H9 (cell line): ENCODE measurements around the gene PLB1. TPM values are rescaled to one million over a fixed set of nuclear protein-coding genes. Genes with fewer than 3 reads are reported as not detected.

ENCODE experiments used
- DNase-seq: peaks from one replicate; pipeline ENCODE4 v3.0.0-alpha.2; 2017
- H2AFZ ChIP-seq: one replicate; pipeline ENCODE4 v1.6.1; 2013; ENCODE audit warnings: mild to moderate bottlenecking, low read length, control low read depth, moderate library complexity
- H2AK5ac ChIP-seq: 2 replicates; pipeline ENCODE4 v1.6.1; 2013; ENCODE audit warnings: low read length, control low read depth, mixed read lengths; ENCODE audit not compliant: insufficient read length
- H2BK120ac ChIP-seq: one replicate; pipeline ENCODE4 v1.6.1; 2013; ENCODE audit warnings: low read depth, mild to moderate bottlenecking, low read length, control low read depth, inconsistent platforms; ENCODE audit not compliant: poor library complexity, severe bottlenecking
- H2BK12ac ChIP-seq: 2 replicates; pipeline ENCODE4 v1.6.1; 2013; ENCODE audit warnings: low read length, control low read depth, mixed read lengths, low read depth; ENCODE audit not compliant: insufficient read length
- H2BK15ac ChIP-seq: 2 replicates; pipeline ENCODE4 v1.6.1; 2013; ENCODE audit warnings: low read depth, low read length, control low read depth
- H2BK20ac ChIP-seq: one replicate; pipeline ENCODE4 v1.6.1; 2013; ENCODE audit warnings: low read depth, mild to moderate bottlenecking, low read length, control low read depth, inconsistent platforms; ENCODE audit not compliant: poor library complexity, severe bottlenecking
- H2BK5ac ChIP-seq: 2 replicates; pipeline ENCODE4 v1.6.1; 2013; ENCODE audit warnings: low read length, control low read depth, mixed read lengths; ENCODE audit not compliant: insufficient read length
- H3K14ac ChIP-seq: 2 replicates; pipeline ENCODE4 v1.6.1; 2013; ENCODE audit warnings: low read length, control low read depth; ENCODE audit not compliant: insufficient read depth
- H3K18ac ChIP-seq: 2 replicates; pipeline ENCODE4 v1.6.1; 2013; ENCODE audit warnings: low read depth, mild to moderate bottlenecking, mixed read lengths, low read length, control low read depth; ENCODE audit not compliant: insufficient read length
- H3K23ac ChIP-seq: 2 replicates; pipeline ENCODE4 v1.6.1; 2013; ENCODE audit warnings: low read length, control low read depth, mixed read lengths, low read depth; ENCODE audit not compliant: insufficient read length
- H3K23me2 ChIP-seq: 2 replicates; pipeline ENCODE4 v1.6.1; 2013; ENCODE audit warnings: low read depth, mild to moderate bottlenecking, mixed read lengths, low read length, control low read depth; ENCODE audit not compliant: insufficient read length, poor library complexity, severe bottlenecking
- H3K27ac ChIP-seq: 2 replicates; pipeline ENCODE4 v1.5.1; 2013; ENCODE audit warnings: low read length, control low read depth, mixed read lengths, low read depth; ENCODE audit not compliant: insufficient read length
- H3K27me3 ChIP-seq: 2 replicates; pipeline ENCODE4 v1.6.1; 2013; ENCODE audit warnings: low read length, control low read depth, inconsistent platforms; ENCODE audit not compliant: insufficient read depth
- H3K4ac ChIP-seq: 2 replicates; pipeline ENCODE4 v1.6.1; 2013; ENCODE audit warnings: low read depth, mild to moderate bottlenecking, control low read depth, inconsistent platforms, low read length, moderate library complexity
- H3K4me1 ChIP-seq: 2 replicates; pipeline ENCODE4 v1.6.1; 2013; ENCODE audit warnings: low read length, control low read depth, inconsistent platforms; ENCODE audit not compliant: insufficient read depth
- H3K4me2 ChIP-seq: 2 replicates; pipeline ENCODE4 v1.6.1; 2013; ENCODE audit warnings: low read length, control low read depth, mixed read lengths; ENCODE audit not compliant: insufficient read length, insufficient read depth
- H3K56ac ChIP-seq: 2 replicates; pipeline ENCODE4 v1.6.1; 2013; ENCODE audit warnings: low read depth, mild to moderate bottlenecking, mixed read lengths, low read length, control low read depth; ENCODE audit not compliant: insufficient read length
- H3K79me1 ChIP-seq: 2 replicates; pipeline ENCODE4 v1.6.1; 2013; ENCODE audit warnings: low read depth, mild to moderate bottlenecking, moderate library complexity, low read length, control low read depth, inconsistent platforms; ENCODE audit not compliant: insufficient read depth, poor library complexity, severe bottlenecking
- H3K79me2 ChIP-seq: 2 replicates; pipeline ENCODE4 v1.6.1; 2013; ENCODE audit warnings: low read length, control low read depth, inconsistent platforms; ENCODE audit not compliant: insufficient read depth
- H3K9ac ChIP-seq: 2 replicates; pipeline ENCODE4 v1.6.1; 2013; ENCODE audit warnings: low read length, control low read depth, mixed read lengths; ENCODE audit not compliant: insufficient read length; ENCODE audit errors: extremely low read depth
- H3K9me3 ChIP-seq: one replicate; pipeline ENCODE4 v1.6.1; 2013; ENCODE audit warnings: low read depth, low read length, inconsistent platforms; ENCODE audit not compliant: control insufficient read depth
- H3T11ph ChIP-seq: one replicate; pipeline ENCODE4 v1.6.1; 2013; ENCODE audit warnings: mild to moderate bottlenecking, low read length, control low read depth, inconsistent platforms
- H4K20me1 ChIP-seq: one replicate; pipeline ENCODE4 v1.6.1; 2013; ENCODE audit not compliant: control insufficient read depth, insufficient read length, insufficient read depth
- H4K5ac ChIP-seq: 2 replicates; pipeline ENCODE4 v1.6.1; 2013; ENCODE audit warnings: low read depth, mild to moderate bottlenecking, mixed read lengths, low read length, control low read depth; ENCODE audit not compliant: insufficient read length
- H4K8ac ChIP-seq: replicated peaks from 2 replicates; pipeline ENCODE4 v1.6.1; 2013; ENCODE audit warnings: low read length, control low read depth, mixed read lengths, low read depth; ENCODE audit not compliant: insufficient read length
- H4K91ac ChIP-seq: 2 replicates; pipeline ENCODE4 v1.6.1; 2013; ENCODE audit warnings: low read depth, mild to moderate bottlenecking, moderate library complexity, mixed read lengths, low read length, control low read depth; ENCODE audit not compliant: insufficient read length
- H3K27ac Mint-ChIP-seq, 3 experiments: 2 replicates in 2 of 3; 3 replicates in 1 of 3; pipeline ENCODE4 v1.8.0; 2020 to 2021; ENCODE audit warnings: mixed read lengths in 3 of 3, mild to moderate bottlenecking in 1 of 3, moderate library complexity in 1 of 3
- H3K27me3 Mint-ChIP-seq: 2 replicates; pipeline ENCODE4 v1.8.0; 2021; ENCODE audit warnings: low read depth, mild to moderate bottlenecking, moderate library complexity, mixed read lengths
- H3K36me3 Mint-ChIP-seq, 3 experiments: 2 replicates in 2 of 3; 3 replicates in 1 of 3; pipeline ENCODE4 v1.8.0; 2020 to 2021; ENCODE audit warnings: low read depth in 3 of 3, mixed read lengths in 3 of 3; ENCODE audit not compliant: insufficient read depth in 1 of 3
- H3K4me1 Mint-ChIP-seq, 2 experiments: 2 replicates each; pipeline ENCODE4 v1.8.0; 2020; ENCODE audit warnings: mixed read lengths in 2 of 2
- H3K4me3 Mint-ChIP-seq, 2 experiments: 2 replicates in 1 of 2; 3 replicates in 1 of 2; pipeline ENCODE4 v1.8.0; 2020 to 2021; ENCODE audit warnings: mild to moderate bottlenecking in 2 of 2, mixed read lengths in 2 of 2, moderate library complexity in 1 of 2
- H3K9me3 Mint-ChIP-seq, 2 experiments: 2 replicates in 1 of 2; 3 replicates in 1 of 2; pipeline ENCODE4 v1.8.0; 2020; ENCODE audit warnings: mild to moderate bottlenecking in 2 of 2, mixed read lengths in 2 of 2, moderate library complexity in 1 of 2
- WGBS: extraction: QIAGEN DNeasy Blood & Tissue Kit; methylation state at CpG from one replicate; pipeline ENCODE4 v1.1.7; 2013; ENCODE audit warnings: missing lambda C conversion rate, low lambda C conversion rate, mixed read lengths; ENCODE audit not compliant: insufficient read length; ENCODE audit errors: extremely low coverage; 5-methylcytosine and 5-hydroxymethylcytosine counted together
- total RNA-seq: library from RNA; stranded (reverse); gene quantifications from 2 replicates; pipeline ENCODE4 v1.2.1, GENCODE V29; 2021
- TF ChIP-seq, protein P1 (sequence below): fragments of 200-600 bp; sonication (generic); conservative IDR thresholded peaks from 3 replicates; pipeline ENCODE4 v1.8.0; 2021; ENCODE audit warnings: antibody characterized with exemption, mild to moderate bottlenecking

PLB1 gene
- total RNA-seq, 1 experiment from 2014 or later: not detected

DNA sequence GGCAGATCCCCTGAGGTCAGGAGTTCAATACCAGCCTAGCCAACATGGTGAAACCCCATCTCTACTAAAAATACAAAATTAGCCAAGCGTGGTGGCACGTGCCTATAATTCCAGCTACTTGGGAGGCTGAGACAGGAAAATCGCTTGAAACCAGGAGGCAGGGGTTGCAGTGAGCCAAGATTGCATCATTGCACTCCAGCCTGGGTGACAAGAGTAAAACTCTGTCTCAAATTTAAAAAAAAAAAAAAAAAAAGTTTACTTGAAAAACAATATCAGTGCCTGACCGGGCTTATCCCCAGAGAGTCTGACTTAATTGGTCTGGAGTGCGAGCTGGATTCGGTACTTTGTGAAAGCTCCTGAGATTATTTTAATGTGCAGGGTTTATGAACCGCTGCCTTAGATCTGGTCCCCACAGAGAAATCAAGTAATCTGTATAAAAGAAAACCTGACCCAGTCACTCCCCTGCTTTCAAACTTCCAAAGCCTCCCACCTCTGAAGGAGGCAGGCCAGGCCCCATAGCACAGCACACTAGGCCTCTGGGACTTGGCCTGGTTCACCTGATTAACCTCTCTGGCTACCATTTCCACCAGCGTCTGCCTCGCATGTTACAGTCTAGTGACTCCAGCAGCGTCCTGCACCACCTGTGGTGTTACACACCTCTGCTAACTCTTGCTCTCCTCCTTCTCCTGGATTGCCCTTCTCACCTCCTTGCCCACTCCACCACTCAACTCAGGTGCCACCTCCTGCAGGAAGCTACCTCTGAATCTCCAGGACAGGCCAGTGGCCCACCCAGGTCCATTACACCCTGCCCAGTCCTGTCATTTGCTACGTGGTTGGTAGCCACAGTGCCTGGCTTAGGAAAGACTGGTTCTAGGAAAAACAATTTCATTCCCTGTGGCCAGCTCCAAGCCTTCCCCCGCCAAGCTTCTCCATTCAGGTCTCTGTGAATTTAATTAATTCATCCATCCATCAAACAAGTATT, 141.5 kb downstream of the PLB1 start:
- no peak overlapping the region for H4K5ac ChIP-seq
- H2AK5ac ChIP-seq: no peak overlapping the region
- no peak overlapping the region for H3K18ac ChIP-seq
- no peak for DNase-seq
- H3K79me2 ChIP-seq: no peaks in the 10 kb centered on the region
- no peak overlapping the region for H3T11ph ChIP-seq
- no peak overlapping the region for H2BK15ac ChIP-seq
- H3K9ac ChIP-seq: no peak overlapping the region
- no peaks in the 10 kb centered on the region for H3K79me1 ChIP-seq
- H3K4me1 ChIP-seq: no peaks in the 10 kb centered on the region
- H4K8ac ChIP-seq: no peak overlapping the region
- Mint-ChIP-seq H3K9me3 (no peaks in the 10 kb centered on the region; a peak in 1 of 5 replicates), H3K4me1 (peaks cover 0 to 10% of the 10 kb centered on the region in 2 experiments; a peak in 2 of 4 replicates), H3K4me3 (no peak overlapping the region), H3K36me3 (no peaks in the 10 kb centered on the region), H3K27me3 (peaks cover 4% of the 10 kb centered on the region), H3K27ac (peak overlapping the region in 2 of 3 experiments; percentile 26 to 70; a peak in 3 of 7 replicates)
- no peak overlapping the region for H3K4ac ChIP-seq
- H3K56ac ChIP-seq: no peak overlapping the region
- H3K27me3 ChIP-seq: no peaks in the 10 kb centered on the region
- TF ChIP-seq, protein P1, sequence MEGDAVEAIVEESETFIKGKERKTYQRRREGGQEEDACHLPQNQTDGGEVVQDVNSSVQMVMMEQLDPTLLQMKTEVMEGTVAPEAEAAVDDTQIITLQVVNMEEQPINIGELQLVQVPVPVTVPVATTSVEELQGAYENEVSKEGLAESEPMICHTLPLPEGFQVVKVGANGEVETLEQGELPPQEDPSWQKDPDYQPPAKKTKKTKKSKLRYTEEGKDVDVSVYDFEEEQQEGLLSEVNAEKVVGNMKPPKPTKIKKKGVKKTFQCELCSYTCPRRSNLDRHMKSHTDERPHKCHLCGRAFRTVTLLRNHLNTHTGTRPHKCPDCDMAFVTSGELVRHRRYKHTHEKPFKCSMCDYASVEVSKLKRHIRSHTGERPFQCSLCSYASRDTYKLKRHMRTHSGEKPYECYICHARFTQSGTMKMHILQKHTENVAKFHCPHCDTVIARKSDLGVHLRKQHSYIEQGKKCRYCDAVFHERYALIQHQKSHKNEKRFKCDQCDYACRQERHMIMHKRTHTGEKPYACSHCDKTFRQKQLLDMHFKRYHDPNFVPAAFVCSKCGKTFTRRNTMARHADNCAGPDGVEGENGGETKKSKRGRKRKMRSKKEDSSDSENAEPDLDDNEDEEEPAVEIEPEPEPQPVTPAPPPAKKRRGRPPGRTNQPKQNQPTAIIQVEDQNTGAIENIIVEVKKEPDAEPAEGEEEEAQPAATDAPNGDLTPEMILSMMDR: no peak
- no peak overlapping the region for H2BK5ac ChIP-seq
- H4K91ac ChIP-seq: no peak overlapping the region
- H3K4me2 ChIP-seq: no peak overlapping the region
- H2BK120ac ChIP-seq: no peak overlapping the region
- no peak overlapping the region for H2AFZ ChIP-seq
- H2BK12ac ChIP-seq: no peak overlapping the region
- no peaks in the 10 kb centered on the region for H4K20me1 ChIP-seq
- H3K23ac ChIP-seq: no peak overlapping the region
- no peak overlapping the region for H3K27ac ChIP-seq
- H2BK20ac ChIP-seq: no peak overlapping the region
- no peak overlapping the region for H3K14ac ChIP-seq
- no peaks in the 10 kb centered on the region for H3K23me2 ChIP-seq
- WGBS: no CpG with 5 or more reads among the region's 12 CpGs
- H3K9me3 ChIP-seq: no peaks in the 10 kb centered on the region
